ENCODE results near the gene VKORC1L1. TPM values are rescaled to one million over a fixed set of nuclear protein-coding genes. Genes with fewer than 3 reads are reported as not detected.
"Not testable (repeated sequence)": the region's sequence is repeated elsewhere in the genome, so short reads cannot be mapped to it uniquely, and the experiment has no call there.

Gene VKORC1L1
- total RNA-seq, 2 donors from 2014 or later: 12.3 to 13.5 TPM

DNA sequence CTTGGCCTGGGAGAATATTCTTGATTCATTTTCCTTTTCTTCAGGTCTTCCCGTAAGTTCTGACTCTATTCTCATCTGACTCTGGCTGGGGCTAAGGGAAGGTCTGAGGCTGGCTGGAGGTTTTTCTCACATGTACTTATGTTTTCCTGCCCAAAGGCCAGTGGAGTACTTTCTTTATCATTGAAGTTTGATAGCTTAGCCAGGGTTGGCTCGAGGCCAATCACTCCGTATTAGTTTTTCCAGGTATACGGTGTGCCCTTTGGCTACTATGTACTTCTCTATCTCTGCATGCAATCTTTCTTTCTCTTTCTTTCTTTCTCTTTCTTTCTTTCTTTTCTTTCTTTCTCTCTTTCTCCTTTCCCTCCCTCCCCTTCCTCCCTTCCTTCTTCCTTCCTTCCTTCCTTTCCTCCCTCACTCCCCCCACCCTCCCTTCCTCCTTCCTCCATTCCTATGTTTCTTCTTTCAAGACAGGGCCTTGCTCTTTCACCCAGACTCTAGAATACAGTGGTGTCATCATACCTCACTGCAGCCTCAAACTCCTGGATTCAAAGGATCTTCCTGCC lies 26.8 kb upstream of the VKORC1L1 start:
- H3K36me3 ChIP-seq: no peaks in the 10 kb centered on the region
- TF ChIP-seq, protein P1, sequence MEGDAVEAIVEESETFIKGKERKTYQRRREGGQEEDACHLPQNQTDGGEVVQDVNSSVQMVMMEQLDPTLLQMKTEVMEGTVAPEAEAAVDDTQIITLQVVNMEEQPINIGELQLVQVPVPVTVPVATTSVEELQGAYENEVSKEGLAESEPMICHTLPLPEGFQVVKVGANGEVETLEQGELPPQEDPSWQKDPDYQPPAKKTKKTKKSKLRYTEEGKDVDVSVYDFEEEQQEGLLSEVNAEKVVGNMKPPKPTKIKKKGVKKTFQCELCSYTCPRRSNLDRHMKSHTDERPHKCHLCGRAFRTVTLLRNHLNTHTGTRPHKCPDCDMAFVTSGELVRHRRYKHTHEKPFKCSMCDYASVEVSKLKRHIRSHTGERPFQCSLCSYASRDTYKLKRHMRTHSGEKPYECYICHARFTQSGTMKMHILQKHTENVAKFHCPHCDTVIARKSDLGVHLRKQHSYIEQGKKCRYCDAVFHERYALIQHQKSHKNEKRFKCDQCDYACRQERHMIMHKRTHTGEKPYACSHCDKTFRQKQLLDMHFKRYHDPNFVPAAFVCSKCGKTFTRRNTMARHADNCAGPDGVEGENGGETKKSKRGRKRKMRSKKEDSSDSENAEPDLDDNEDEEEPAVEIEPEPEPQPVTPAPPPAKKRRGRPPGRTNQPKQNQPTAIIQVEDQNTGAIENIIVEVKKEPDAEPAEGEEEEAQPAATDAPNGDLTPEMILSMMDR (IDR thresholded peaks at IDR 0.05): no peak

DNA sequence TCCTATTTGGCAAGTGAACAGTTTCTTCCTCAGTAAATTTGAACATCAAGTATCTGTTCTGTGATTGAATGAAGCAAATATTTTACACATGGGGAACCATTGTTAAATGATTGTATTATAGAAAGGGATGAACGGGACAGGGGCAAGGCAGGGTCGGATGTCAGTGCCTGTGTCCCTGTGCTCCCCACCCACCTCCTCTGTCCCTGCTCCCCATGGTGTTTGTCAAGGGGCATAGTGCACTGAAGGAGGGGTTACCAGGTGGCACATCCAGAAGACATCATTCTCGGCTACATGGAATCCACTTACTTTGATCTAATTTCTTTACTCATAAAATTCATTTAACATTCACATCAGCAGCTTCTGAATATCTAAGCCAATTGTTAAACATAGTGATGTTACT lies 19.4 kb upstream of the VKORC1L1 start:
- H3K9me3 ChIP-seq; H3K27me3 ChIP-seq; H3K36me3 ChIP-seq; H3K4me1 ChIP-seq; DNase-seq (ENCODE audit: low spot score); H3K27ac ChIP-seq; H3K4me3 ChIP-seq: not testable (repeated sequence)

More for the DNA sequence above, 26.8 kb upstream of the VKORC1L1 start:
- no peak for DNase-seq (ENCODE audit: low spot score)
- Histone ChIP-seq H3K27me3 (no peaks in the 10 kb centered on the region), H3K4me1 (no peaks in the 10 kb centered on the region), H3K27ac (no peak overlapping the region), H3K4me3 (no peak overlapping the region), H3K9me3 (no peaks in the 10 kb centered on the region)

DNA sequence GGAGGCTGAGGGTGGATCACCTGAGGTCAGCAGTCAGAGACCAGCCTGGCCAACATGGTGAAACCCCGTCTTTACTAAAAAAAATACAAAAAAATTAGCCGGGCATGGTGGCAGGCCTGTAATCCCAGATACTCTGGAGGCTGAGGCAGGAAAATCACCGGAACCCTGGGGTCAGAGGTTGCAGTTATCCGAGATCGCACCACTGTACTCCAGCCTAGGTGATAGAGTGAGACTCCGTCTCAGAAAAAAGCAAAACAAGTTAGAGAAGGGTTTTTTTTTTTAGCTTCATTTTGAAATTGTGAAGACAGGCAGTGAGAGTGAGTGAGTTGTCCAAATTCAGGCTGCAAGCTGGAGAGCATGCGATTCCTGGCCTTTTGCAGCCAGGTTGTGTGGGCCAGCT lies 19.0 kb upstream of the VKORC1L1 start:
- not testable (repeated sequence) for H3K36me3 ChIP-seq; DNase-seq (ENCODE audit: low spot score); H3K27ac ChIP-seq; H3K4me1 ChIP-seq; H3K4me3 ChIP-seq; H3K27me3 ChIP-seq; H3K9me3 ChIP-seq

DNA sequence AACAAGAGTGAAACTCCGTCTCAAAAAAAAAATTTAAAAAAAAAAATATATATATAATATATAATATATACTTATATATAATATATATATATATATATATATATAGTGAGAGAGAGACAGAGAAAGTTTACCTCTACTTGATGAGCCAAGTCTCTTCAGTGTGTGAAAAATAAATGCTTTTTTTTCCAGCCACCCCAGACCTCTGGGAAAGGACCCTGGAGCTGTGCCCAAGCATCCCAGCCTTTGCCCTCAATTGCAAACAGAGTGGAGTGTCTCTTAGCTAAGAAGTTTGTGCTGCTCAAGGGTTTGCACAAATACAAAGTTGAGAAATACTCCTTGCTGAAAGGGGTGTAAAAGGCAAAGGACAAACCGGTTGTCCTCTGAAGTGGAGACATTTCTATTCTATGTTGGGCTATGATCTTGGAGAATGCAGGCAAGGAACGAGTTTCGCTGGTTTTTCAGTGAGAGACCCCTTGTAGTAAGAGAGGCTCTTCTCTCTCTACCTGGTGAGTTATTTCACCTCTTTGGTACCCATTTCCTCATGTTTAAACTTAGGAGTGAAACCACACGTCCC lies 15.5 kb upstream of the VKORC1L1 start:
- H3K27ac ChIP-seq; H3K9me3 ChIP-seq; H3K4me1 ChIP-seq; H3K4me3 ChIP-seq; H3K36me3 ChIP-seq; H3K27me3 ChIP-seq; DNase-seq (ENCODE audit: low spot score): not testable (repeated sequence)

DNA sequence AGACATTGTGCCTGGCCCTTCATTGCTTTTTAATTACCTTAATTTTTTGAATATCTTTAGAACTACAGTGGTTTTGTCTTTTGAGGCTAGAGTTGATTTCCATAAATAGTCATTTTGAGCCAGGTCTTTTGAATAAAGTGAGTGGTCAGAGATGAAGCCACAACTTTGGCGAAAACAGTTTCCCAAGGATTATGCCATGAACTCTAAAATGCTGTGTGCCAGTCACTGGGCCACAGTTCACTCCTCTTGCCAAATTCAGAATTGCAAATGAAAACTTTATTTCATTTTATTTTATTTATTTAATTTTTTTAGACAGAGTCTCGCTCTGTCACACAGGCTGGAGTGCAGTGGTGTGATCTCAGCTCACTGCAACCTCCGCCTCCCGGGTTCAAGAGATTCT lies 14.2 kb upstream of the VKORC1L1 start:
- H3K4me3 ChIP-seq: not testable (repeated sequence)

DNA sequence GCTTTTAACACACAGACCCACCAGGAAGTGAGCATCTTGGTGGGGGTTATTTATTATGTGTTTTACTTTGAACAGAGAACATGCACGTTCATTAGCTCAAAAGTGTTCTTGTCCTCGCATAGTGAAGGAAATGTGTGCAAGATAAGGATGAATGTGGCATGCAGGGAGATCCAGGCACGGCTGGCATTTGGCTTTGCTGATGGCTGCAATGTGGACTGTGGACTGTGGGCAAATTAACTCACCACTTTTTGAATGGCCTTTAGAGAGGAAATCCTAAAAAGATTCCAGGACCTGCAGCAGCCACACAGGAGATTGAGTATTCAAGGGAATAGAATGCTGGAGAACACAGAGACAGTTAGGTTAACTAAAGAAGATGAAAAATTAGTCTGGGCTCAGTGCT lies 6.6 kb upstream of the VKORC1L1 start:
- H3K36me3 ChIP-seq; H3K9me3 ChIP-seq; H3K27ac ChIP-seq; H3K4me3 ChIP-seq; DNase-seq (ENCODE audit: low spot score); H3K4me1 ChIP-seq; H3K27me3 ChIP-seq: not testable (repeated sequence)

More for the DNA sequence above, 14.2 kb upstream of the VKORC1L1 start:
- H3K27ac ChIP-seq; H3K9me3 ChIP-seq; H3K27me3 ChIP-seq; H3K36me3 ChIP-seq; H3K4me1 ChIP-seq; DNase-seq (ENCODE audit: low spot score): not testable (repeated sequence)

DNA sequence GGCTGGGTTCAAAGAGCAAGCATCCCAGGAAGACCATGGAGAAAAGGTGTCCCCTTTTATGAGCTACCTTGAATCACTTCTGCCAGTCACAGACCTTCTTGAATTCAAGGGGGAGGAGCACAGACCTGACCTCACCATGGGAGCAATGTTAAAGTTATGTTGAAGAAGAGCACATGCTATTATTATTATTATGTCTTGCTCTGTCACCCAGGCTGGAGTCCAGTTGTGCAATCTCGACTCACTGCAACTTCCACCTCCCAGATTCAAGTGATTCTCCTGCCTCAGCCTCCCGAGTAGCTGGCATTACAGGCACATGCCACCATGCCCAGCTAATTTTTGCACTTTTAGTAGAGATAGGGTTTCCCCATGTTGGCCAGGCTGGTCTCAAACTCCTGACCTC lies 5.2 kb upstream of the VKORC1L1 start:
- H3K9me3 ChIP-seq; H3K4me1 ChIP-seq; DNase-seq (ENCODE audit: low spot score); H3K27ac ChIP-seq; H3K27me3 ChIP-seq; H3K4me3 ChIP-seq; H3K36me3 ChIP-seq: not testable (repeated sequence)

DNA sequence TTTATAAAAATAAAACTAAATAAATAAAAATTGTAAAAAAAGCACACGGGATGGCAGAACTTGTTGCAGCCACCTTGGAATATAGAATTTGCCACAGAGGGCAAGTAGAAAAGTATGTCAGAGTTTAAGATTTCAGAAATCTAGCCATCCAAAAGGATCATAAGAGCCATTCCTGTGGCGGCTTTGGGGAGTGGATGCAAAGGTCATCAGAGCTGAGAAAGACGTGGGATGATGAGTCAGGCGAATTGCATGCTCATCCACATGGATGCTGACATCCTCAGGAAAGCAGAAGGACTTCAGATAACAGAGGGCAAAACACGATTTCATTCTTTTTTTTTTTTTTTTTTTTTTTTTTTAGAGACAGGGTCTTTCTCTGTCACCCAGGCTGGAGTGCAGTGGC lies 3.6 kb upstream of the VKORC1L1 start:
- DNase-seq (ENCODE audit: low spot score); H3K27ac ChIP-seq; H3K4me3 ChIP-seq; H3K36me3 ChIP-seq; H3K4me1 ChIP-seq; H3K27me3 ChIP-seq; H3K9me3 ChIP-seq: not testable (repeated sequence)

DNA sequence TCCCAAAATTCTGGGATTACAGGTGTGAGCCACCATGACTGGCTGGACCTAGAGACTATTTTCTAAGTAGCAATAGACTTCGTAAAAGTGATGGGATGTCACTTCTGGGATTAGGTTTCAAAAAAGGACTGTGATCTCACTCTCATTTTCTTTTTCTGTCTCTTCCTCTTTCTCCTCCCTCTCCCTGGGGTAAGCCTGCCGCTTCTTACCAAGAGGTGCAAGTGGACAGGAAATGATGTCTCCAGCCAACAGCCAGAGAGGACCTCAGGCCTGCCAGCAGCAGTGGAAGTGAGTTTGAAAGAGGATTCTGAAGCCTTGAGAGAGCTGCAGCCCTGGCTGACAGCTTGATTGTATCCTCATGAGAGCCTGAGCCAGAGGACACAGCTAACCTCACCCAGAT lies 1.4 kb upstream of the VKORC1L1 start:
- not testable (repeated sequence) for H3K9me3 ChIP-seq; H3K27me3 ChIP-seq; H3K4me1 ChIP-seq; H3K4me3 ChIP-seq; H3K36me3 ChIP-seq; DNase-seq (ENCODE audit: low spot score)
- peak overlapping the region in 1 of 2 donors; percentile 54 for H3K27ac ChIP-seq

DNA sequence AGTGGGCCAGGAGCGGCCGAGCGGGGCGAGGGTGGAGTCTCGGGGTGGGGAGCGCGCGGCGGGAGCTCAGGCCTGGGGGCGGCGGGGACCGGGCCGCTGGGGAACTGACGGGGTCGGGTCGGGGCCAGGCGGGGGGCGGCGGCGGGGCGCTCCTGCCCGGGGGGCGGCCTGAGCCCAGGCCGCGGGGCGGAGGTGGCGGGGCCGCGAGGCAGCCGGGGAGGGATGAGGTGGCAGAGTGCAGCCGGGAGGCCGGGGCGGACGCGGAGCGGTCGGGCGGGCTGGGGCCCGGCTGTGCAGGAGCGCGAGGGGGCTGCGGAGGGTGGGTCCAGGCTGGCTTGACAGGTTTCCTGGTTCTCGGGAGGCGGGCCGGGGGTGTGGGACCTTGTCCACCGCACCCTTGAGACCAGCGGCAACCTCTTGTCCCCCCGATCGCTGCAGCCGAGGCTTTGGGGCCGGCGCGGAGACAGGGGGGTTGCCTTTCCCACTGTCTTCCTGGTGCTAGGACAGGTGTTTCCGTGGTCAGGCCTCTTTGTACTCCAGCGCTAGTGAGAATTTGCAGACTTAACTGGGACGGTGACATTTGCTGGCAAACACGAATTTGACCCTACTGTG lies 814 bp downstream of the VKORC1L1 start:
- H3K9me3 ChIP-seq; DNase-seq (ENCODE audit: low spot score): not testable (repeated sequence)
- peak overlapping the region; percentile 89 to 94 for H3K4me3 ChIP-seq

DNA sequence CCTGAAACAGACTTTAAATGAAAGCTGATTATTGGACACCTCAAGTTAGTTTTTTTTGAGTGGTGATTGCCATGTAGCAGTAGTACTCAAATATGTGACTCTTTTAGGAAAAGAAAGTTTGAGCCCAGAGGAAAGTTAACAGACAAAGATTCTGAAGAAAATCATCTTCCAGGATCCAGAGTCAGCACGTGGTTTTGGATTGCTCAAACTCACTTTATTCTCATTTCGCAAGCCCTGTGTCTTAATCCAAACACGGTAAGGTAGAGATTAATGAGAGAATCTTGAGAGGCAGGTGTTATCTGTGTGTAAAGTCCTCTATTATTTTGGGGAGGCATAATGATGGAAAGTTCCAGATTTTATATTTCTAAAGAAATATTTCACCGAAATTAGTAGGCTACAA lies 2.8 kb downstream of the VKORC1L1 start:
- not testable (repeated sequence) for H3K36me3 ChIP-seq, H3K4me3 ChIP-seq

More for the DNA sequence above, 814 bp downstream of the VKORC1L1 start:
- H3K36me3 ChIP-seq, H3K4me1 ChIP-seq, H3K27me3 ChIP-seq: not testable (repeated sequence)
- H3K27ac ChIP-seq: peak overlapping the region; percentile 75 to 76

DNA sequence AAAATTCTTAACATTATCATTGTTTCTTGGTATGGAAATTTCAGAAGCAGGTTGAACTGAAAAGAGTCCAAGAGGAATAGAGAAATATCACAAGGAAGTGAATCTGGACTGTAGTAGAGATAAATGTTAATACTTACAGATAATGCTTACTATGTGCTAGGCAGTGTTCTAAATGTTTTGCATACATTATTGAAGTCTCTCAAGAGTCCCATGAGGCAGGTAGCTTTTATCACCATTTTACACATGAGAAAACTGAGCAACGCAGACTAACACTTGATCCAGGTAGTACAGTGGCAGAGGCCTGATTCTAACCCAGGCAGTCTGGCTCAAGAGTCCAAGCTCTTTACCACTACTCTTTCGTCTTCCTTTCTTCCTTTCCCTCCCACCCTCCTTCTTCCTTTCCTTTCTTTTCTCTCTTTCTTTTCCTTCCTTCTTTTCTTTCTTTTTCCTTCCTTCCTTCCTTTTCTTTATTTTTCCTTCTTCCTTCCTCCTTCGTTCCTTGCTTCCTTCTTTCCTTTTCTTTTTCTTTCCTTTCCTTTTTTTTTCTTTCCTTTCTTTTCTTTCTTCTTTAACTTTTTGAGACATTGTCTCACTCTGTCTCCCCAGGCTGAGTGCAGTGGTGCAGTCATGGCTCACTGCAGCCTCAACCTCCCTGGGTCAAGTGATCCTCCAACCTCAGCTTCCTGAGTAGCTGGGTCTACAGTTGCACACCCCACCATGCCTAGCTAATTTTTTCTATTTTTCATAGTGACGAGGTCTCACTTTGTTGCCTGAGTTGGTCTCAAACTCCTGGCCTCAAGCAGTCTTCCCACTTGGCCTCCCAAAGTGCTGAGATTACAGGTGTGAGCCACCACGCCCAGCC lies 6.6 kb downstream of the VKORC1L1 start:
- H3K27ac ChIP-seq; H3K36me3 ChIP-seq; DNase-seq (ENCODE audit: low spot score); H3K4me1 ChIP-seq; H3K27me3 ChIP-seq; H3K4me3 ChIP-seq; H3K9me3 ChIP-seq: not testable (repeated sequence)

More for the DNA sequence above, 2.8 kb downstream of the VKORC1L1 start:
- not testable (repeated sequence) for H3K27me3 ChIP-seq; H3K27ac ChIP-seq; H3K4me1 ChIP-seq; DNase-seq (ENCODE audit: low spot score); H3K9me3 ChIP-seq

DNA sequence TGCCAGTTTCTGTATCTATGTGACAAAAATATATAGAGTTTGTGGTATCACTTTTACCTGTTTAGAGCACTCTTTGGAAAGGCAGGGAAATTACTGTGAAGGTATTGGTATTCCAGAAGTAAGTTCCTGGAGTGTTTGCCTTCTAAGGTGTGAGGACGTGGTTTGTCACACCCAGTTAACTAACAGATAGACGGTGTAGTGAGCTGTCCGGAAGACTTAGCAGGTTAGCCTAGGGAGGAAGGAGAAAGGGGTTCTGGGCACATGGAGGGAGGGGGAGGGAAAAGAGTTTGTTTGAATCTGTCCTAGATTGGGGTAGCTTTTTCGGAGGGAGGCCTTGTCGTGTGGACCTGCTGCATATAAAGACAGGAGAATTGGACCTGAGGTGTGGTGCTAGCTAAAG lies 7.4 kb downstream of the VKORC1L1 start:
- H3K9me3 ChIP-seq; DNase-seq (ENCODE audit: low spot score); H3K27me3 ChIP-seq; H3K4me3 ChIP-seq; H3K36me3 ChIP-seq; H3K4me1 ChIP-seq; H3K27ac ChIP-seq: not testable (repeated sequence)

DNA sequence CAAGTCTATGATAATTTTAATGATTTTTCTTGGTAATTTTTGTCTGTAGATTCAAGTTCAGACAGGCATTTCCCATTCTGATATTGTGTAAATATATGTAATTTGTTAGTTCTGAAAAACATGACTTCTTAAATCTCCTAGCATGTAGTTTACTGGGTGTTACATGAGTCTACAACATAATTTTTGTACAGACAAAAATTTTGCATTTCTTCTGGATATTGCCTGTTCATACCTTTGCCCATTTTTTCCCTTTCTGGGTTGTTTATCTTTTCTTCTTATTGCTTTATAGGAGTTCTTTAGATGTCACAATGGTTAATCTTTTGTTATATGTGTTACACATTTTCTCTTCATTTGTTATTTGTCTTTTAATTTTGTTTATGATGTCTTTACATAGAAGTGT lies 12.1 kb downstream of the VKORC1L1 start:
- not testable (repeated sequence) for DNase-seq (ENCODE audit: low spot score); H3K27ac ChIP-seq; H3K27me3 ChIP-seq; H3K4me1 ChIP-seq; H3K4me3 ChIP-seq; H3K9me3 ChIP-seq; H3K36me3 ChIP-seq

All from right atrium auricular region (tissue), 2 donors.